Upper lobe of left lung (tissue), 6 donors: ENCODE measurements around the gene SHC1. TPM values are rescaled to one million over a fixed set of nuclear protein-coding genes. Genes with fewer than 3 reads are reported as not detected.
A peak's percentile ranks its signal among the peaks of the same experiment; 100 is the strongest.

Source experiments
- ATAC-seq, 2 donors: fragments of 200-7000 bp; cut with Tn5 transposase; one replicate each; pipeline ENCODE4 v1.9.1; 2022; ENCODE audit warnings: mild to moderate bottlenecking in 2 of 2, moderate library complexity in 2 of 2; ENCODE audit not compliant: low FRiP score in 2 of 2
- DNase-seq, 2 donors: peaks; one replicate each; pipeline ENCODE4 v3.0.0-alpha.2; 2019 to 2020
- H3K27ac ChIP-seq, 4 donors: fragments of 200-600 bp; sonication (generic); one replicate each; pipeline ENCODE4 v1.5.1; 2016 to 2019
- H3K27me3 ChIP-seq, 4 donors: fragments of 200-600 bp; sonication (generic); one replicate each; pipeline ENCODE4 v1.5.1; 2017 to 2019
- H3K36me3 ChIP-seq, 4 donors: fragments of 200-600 bp; sonication (generic); one replicate each; pipeline ENCODE4 v1.5.1; 2016 to 2019
- H3K4me1 ChIP-seq, 4 donors: fragments of 200-600 bp; sonication (generic); one replicate each; pipeline ENCODE4 v1.5.1; 2018 to 2019
- H3K4me3 ChIP-seq, 4 donors: fragments of 200-600 bp; sonication (generic); one replicate each; pipeline ENCODE4 v1.5.1; 2017 to 2019; ENCODE audit warnings: mild to moderate bottlenecking in 2 of 4, moderate library complexity in 1 of 4
- H3K9me3 ChIP-seq, 4 donors: fragments of 200-600 bp; sonication (generic); one replicate each; pipeline ENCODE4 v1.5.1; 2018 to 2019
- EP300 ChIP-seq, 4 donors: sonication (generic); formaldehyde crosslinking; IDR thresholded peaks; one replicate each; pipeline ENCODE4 v1.5.1; 2017; ENCODE audit warnings: antibody characterized with exemption in 4 of 4, control low read depth in 2 of 4
- POLR2A ChIP-seq, 4 donors: fragments of 450-650 bp; IDR thresholded peaks; one replicate each; pipeline ENCODE4 v1.5.1; 2016 to 2017; ENCODE audit warnings: antibody characterized with exemption in 4 of 4, mild to moderate bottlenecking in 2 of 4
- POLR2AphosphoS5 ChIP-seq, 2 donors: sonication (generic); formaldehyde crosslinking; IDR thresholded peaks; one replicate each; pipeline ENCODE4 v1.5.1; 2017; ENCODE audit warnings: antibody characterized with exemption in 2 of 2
- WGBS, 2 donors: methylation state at CpG; one replicate each; pipeline ENCODE4 v1.1.5; 2017 to 2018; 5-methylcytosine and 5-hydroxymethylcytosine counted together
- total RNA-seq, 6 donors: library from RNA; depleted of rRNA in 4 of 6; stranded (reverse); fragments of >200 nt in 4 of 6; gene quantifications; one replicate each; pipeline versions ENCODE4 v1.1.0 to v1.2.1, GENCODE V29; 2016 to 2021
- TF ChIP-seq, protein P1 (sequence below), 6 experiments: fragments of 450-650 bp in 4 of 6; fragments of 200-600 bp in 2 of 6; sonication (generic) in 2 of 6; IDR thresholded peaks; one replicate each; pipeline ENCODE4 v1.5.1; 2016 to 2019; ENCODE audit warnings: antibody characterized with exemption in 6 of 6
- donor health status: DM: no; HTN: no; CAD: no; lungs with moderate emphysema.
- donor health status: DM: no; HTN: yes; CAD: no; lungs with severe emphysema.

Gene SHC1
- total RNA-seq, 6 donors from 2014 or later = 55.5 to 130 (median 69.1) TPM

DNA sequence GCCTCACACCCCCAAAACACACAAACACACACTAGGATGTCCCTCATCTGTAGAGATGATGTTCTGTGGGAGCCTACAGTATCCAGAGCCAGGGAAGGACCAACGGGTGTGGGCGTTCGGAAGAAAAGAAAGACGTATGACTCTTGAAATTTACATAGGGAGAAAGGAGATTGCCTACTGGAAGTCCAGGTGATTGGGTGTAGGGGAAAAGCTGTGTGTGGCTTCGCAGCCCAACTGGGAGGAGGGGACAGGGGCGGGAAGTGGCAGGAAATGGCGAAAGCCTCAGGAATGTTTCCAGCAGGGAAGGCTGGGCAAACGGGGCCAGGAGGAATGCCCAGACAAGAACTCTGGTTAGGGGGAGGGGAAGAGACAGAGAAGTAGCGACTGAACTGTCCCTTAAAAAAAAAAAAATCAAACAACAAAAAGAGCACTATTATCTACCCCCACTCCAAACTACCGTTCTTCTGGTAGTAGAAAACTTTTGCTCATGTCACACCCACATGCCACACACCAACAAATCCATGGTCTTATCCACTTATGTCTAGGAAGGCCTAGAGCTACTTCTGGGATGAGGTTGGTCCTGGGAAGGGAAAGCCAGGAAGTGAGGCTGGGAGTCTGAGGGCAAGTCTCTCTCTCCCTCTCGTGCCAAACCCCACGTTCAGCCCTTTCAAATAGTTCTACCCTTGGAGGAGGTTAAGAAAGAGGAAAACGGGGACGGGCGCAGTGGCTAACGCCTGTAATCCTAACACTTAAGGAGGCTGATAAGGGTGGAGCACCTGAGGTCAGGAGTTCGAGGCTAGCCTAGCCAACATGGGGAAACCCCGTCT, 2.2 kb upstream of the SHC1 start:
- Histone ChIP-seq H3K4me1 (peaks cover 45 to 63% (median 60%) of the 10 kb centered on the region in 4 donors), H3K9me3 (no peaks in the 10 kb centered on the region), H3K27me3 (no peaks in the 10 kb centered on the region), H3K27ac (peak overlapping the region; percentile 97 to 99 (median 98)), H3K36me3 (peaks cover under 1 to 17% (median 10%) of the 10 kb centered on the region in 4 donors), H3K4me3 (peak overlapping the region in 3 of 4 donors; percentile 61 to 74 (median 65))
- TF ChIP-seq POLR2A (IDR thresholded peaks at IDR 0.05) (peak in 1 of 4 donors; percentile 46), EP300 (IDR thresholded peaks at IDR 0.05) (peak in 3 of 4 donors; percentile 68 to 87 (median 75)), POLR2AphosphoS5 (IDR thresholded peaks at IDR 0.05) (peak; percentile 89 to 95)
- TF ChIP-seq, protein P1, sequence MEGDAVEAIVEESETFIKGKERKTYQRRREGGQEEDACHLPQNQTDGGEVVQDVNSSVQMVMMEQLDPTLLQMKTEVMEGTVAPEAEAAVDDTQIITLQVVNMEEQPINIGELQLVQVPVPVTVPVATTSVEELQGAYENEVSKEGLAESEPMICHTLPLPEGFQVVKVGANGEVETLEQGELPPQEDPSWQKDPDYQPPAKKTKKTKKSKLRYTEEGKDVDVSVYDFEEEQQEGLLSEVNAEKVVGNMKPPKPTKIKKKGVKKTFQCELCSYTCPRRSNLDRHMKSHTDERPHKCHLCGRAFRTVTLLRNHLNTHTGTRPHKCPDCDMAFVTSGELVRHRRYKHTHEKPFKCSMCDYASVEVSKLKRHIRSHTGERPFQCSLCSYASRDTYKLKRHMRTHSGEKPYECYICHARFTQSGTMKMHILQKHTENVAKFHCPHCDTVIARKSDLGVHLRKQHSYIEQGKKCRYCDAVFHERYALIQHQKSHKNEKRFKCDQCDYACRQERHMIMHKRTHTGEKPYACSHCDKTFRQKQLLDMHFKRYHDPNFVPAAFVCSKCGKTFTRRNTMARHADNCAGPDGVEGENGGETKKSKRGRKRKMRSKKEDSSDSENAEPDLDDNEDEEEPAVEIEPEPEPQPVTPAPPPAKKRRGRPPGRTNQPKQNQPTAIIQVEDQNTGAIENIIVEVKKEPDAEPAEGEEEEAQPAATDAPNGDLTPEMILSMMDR (IDR thresholded peaks at IDR 0.05) = no peak
- ATAC-seq = peak in 1 of 2 donors; percentile 28
- DNase-seq = peak in 1 of 2 donors; percentile 90
- 23 to 27% methylated on average over 18 of the region's 18 CpGs for WGBS, 2 donors

DNA sequence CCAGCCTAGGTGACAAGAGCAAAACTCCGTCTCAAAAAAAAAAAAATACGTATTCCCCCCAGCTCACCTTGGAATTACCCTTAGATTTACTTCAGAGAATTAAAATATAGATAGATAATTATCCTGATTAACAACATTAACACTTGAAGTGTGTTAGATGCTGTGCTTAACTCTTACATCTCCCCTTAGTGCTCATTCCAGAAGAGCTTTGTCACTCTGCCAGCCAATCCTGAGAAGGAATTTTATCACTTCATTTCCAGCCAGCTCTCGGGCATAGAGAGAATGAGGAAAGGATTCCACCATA, 1.6 kb upstream of the SHC1 start:
- whole genome bisulfite sequencing, 2 donors = 45 to 64% methylated on average over 3 of the region's 3 CpGs
- ATAC-seq (no peak), DNase-seq (no peak)
- Histone ChIP-seq H3K4me1 (peaks cover 50 to 68% (median 64%) of the 10 kb centered on the region in 4 donors), H3K9me3 (no peaks in the 10 kb centered on the region), H3K36me3 (peaks cover 3 to 23% (median 16%) of the 10 kb centered on the region in 4 donors), H3K27ac (peak overlapping the region; percentile 97 to 99 (median 98)), H3K27me3 (no peaks in the 10 kb centered on the region), H3K4me3 (peak overlapping the region in 2 of 4 donors; percentile 11 to 61)
- peak in 1 of 4 donors; percentile 28 for TF ChIP-seq POLR2A (IDR thresholded peaks at IDR 0.05)
- TF ChIP-seq, protein P1 (IDR thresholded peaks at IDR 0.05) = no peak

DNA sequence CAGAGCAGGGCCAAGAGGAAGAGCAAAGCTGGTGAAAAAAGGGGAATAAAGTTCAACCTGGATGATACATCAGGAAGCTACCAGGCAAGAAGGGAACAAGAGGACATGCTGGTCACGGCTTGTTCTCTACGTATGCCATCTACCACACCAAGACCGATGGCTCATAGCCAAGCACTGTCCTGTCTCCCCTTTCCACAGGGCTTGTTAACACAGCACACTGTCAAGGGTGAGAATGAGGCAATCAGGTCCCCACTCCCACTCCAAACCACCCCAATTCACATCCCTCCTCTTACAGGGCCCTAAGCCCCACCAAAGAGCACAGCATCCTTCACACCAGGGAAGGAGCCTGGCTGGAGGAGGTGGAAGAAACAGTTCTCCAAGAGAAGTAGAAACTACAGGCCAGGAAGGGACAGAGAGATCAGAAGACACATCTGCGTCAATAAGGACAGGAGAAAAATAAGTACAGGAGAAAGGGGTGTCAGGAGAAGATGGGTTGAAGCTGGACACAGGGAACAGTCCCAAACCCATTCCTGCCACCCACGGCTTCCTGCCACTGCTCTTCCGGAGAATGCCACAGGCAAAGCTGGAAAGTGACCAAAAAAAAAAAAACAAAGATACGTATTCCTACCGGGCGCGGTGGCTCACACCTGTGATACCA, 923 bp upstream of the SHC1 start:
- H3K4me3 ChIP-seq = peak overlapping the region in 3 of 4 donors; percentile 25 to 61 (median 31)
- TF ChIP-seq POLR2A (IDR thresholded peaks at IDR 0.05) = no peak
- TF ChIP-seq, protein P1 (IDR thresholded peaks at IDR 0.05) = no peak
- TF ChIP-seq POLR2AphosphoS5 (IDR thresholded peaks at IDR 0.05) = no peak
- peak in 1 of 4 donors; percentile 16 for TF ChIP-seq EP300 (IDR thresholded peaks at IDR 0.05)
- peaks cover 9 to 30% (median 21%) of the 10 kb centered on the region in 4 donors for H3K36me3 ChIP-seq
- WGBS, 2 donors = 34 to 44% methylated on average over 10 of the region's 10 CpGs
- ATAC-seq (no peak), DNase-seq (peak in 1 of 2 donors; percentile 68)
- H3K4me1 ChIP-seq = peaks cover 50 to 66% (median 64%) of the 10 kb centered on the region in 4 donors
- no peaks in the 10 kb centered on the region for H3K9me3 ChIP-seq
- H3K27me3 ChIP-seq = no peaks in the 10 kb centered on the region
- peak overlapping the region; percentile 97 to 99 (median 98) for H3K27ac ChIP-seq

DNA sequence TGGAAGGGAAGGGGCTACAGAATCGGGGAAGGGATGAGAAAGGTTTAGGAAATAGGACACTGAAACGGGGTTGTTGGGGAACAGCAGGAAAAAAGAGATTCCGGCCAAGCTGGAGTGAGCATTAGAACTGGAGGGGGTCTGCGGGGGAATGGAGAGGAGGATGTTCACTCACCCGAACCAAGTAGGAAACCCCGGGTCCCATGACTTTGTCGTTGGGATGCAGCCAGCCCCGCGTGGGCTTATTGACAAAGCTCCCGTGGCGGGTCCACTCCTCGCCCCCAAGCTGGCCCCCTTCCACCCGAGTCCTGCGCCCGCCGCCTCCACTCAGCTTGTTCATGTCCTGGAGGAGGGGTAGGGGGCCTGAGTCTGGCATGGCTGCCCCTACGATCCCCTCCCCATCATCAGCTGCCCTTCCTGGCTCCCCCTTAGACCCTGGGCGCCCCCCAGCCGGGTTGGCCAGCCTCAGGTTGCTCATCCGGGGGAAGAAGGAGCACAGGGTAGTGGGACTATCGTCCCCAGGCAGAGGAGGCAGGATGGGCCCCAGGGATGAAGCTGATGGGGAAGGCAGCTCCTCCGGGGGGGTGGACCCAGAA, 591 bp downstream of the SHC1 start:
- H3K4me1 ChIP-seq = peaks cover 46 to 63% (median 58%) of the 10 kb centered on the region in 4 donors
- no peaks in the 10 kb centered on the region for H3K27me3 ChIP-seq
- ATAC-seq (no peak), DNase-seq (peak in 1 of 2 donors; percentile 80)
- peak overlapping the region; percentile 97 to 99 (median 98) for H3K27ac ChIP-seq
- TF ChIP-seq POLR2AphosphoS5 (IDR thresholded peaks at IDR 0.05) (no peak), EP300 (IDR thresholded peaks at IDR 0.05) (no peak), POLR2A (IDR thresholded peaks at IDR 0.05) (no peak)
- TF ChIP-seq, protein P1 (IDR thresholded peaks at IDR 0.05) = no peak
- peak overlapping the region; percentile 25 to 61 (median 36) for H3K4me3 ChIP-seq
- no peaks in the 10 kb centered on the region for H3K9me3 ChIP-seq
- H3K36me3 ChIP-seq = peaks cover 22 to 45% (median 36%) of the 10 kb centered on the region in 4 donors
- 32 to 33% methylated on average over 16 to 21 of the region's 22 CpGs for WGBS, 2 donors
